GM12878 (cell line): ENCODE measurements around the gene RTN4RL1. TPM values are rescaled to one million over a fixed set of nuclear protein-coding genes. Genes with fewer than 3 reads are reported as not detected.

Source experiments
- ATAC-seq: fragments of 200-7000 bp; cut with Tn5 transposase; 3 replicates; pipeline ENCODE4 v1.9.1; 2020; ENCODE audit warnings: mild to moderate bottlenecking, moderate library complexity
- BruUV-seq: library from RNA; stranded (reverse); fragments of 400-500 nt; replicated peaks from 2 replicates; lab custom pipeline; 2021; lab: Mats Ljungman, UMichigan
- CTCF ChIA-PET: fragments of 300-600 bp; sonication (Branson Sonifier 250); formaldehyde crosslinking; extraction: SDS; loops from one replicate; lab custom pipeline; 2021; ENCODE audit warnings: inconsistent platforms; lab: Yijun Ruan, JAX
- POLR2A ChIA-PET: fragments of 350-600 bp; formaldehyde crosslinking; extraction: SDS; loops from one replicate; lab custom pipeline; 2021; ENCODE audit warnings: inconsistent platforms; lab: Charles Lee
- RAD21 ChIA-PET: fragments of 300-600 bp; sonication (Branson Sonifier 250); formaldehyde crosslinking; loops from one replicate; lab custom pipeline; 2023; ENCODE audit warnings: antibody characterized with exemption; ENCODE audit not compliant: unreplicated experiment; lab: Charles Lee
- SMC1A ChIA-PET: fragments of 300-600 bp; sonication (Branson Sonifier 250); formaldehyde crosslinking; loops from one replicate; lab custom pipeline; 2023; ENCODE audit not compliant: unreplicated experiment, uncharacterized antibody; lab: Charles Lee
- DNase-seq: peaks from one replicate; pipeline ENCODE4 v3.0.0-alpha.2; 2011; ENCODE audit warnings: low read depth, low spot score
- FAIRE-seq: peaks from 3 replicates; lab custom pipeline; 2011; peaks lifted over from hg19 to GRCh38; lab: Jason Lieb, UNC
- H2AFZ ChIP-seq: 2 replicates; pipeline ENCODE4 v1.6.0; 2011; ENCODE audit warnings: low read depth, low read length, control low read depth; ENCODE audit not compliant: control insufficient read depth
- H3K27ac ChIP-seq: 2 replicates; pipeline ENCODE4 v1.5.1; 2011; ENCODE audit warnings: control low read depth; ENCODE audit not compliant: control insufficient read depth, insufficient read depth
- H3K27me3 ChIP-seq, 2 experiments: replicated peaks in 1 of 2; 2 replicates each; pipeline versions ENCODE4 v1.6.0 to v1.6.1; 2011; ENCODE audit warnings: low read length in 1 of 2; ENCODE audit not compliant: control insufficient read depth in 2 of 2, insufficient read depth in 2 of 2
- H3K36me3 ChIP-seq, 2 experiments: 2 replicates each; pipeline ENCODE4 v1.5.1; 2011; ENCODE audit warnings: low read length in 1 of 2; ENCODE audit not compliant: control insufficient read depth in 2 of 2, insufficient read depth in 2 of 2
- H3K4me1 ChIP-seq: 2 replicates; pipeline ENCODE4 v1.6.1; 2011; ENCODE audit warnings: mild to moderate bottlenecking, low read length, moderate library complexity, mixed read lengths; ENCODE audit not compliant: control insufficient read depth, insufficient read depth
- H3K4me2 ChIP-seq: 2 replicates; pipeline ENCODE4 v1.6.0; 2011; ENCODE audit warnings: control low read depth; ENCODE audit not compliant: control insufficient read depth, insufficient read depth
- H3K4me3 ChIP-seq: fragments of 200-600 bp; sonication (generic); 2 replicates; pipeline ENCODE4 v1.5.1; 2016
- H3K79me2 ChIP-seq: 2 replicates; pipeline ENCODE4 v1.6.0; 2011; ENCODE audit warnings: low read length; ENCODE audit not compliant: control insufficient read depth, insufficient read depth
- H3K9ac ChIP-seq: 2 replicates; pipeline ENCODE4 v1.8.0; 2011; ENCODE audit warnings: low read length, control low read depth, mixed read lengths; ENCODE audit not compliant: control insufficient read depth, insufficient read depth
- H3K9me3 ChIP-seq: replicated peaks from 3 replicates; pipeline ENCODE4 v1.5.1; 2011; ENCODE audit warnings: mild to moderate bottlenecking, low read length; ENCODE audit not compliant: control insufficient read depth, insufficient read depth
- H4K20me1 ChIP-seq: 2 replicates; pipeline ENCODE4 v1.6.0; 2011; ENCODE audit not compliant: control insufficient read depth, insufficient read depth
- BMI1 ChIP-seq: fragments of 450-650 bp; IDR thresholded peaks from 2 replicates; pipeline ENCODE4 v1.6.1; 2016; ENCODE audit warnings: mild to moderate bottlenecking, moderate library complexity, borderline replicate concordance
- LARP7 ChIP-seq: fragments of 450-650 bp; IDR thresholded peaks from 2 replicates; pipeline ENCODE4 v1.6.1; 2017; ENCODE audit warnings: mild to moderate bottlenecking
- SMARCA5 ChIP-seq: fragments of 450-650 bp; IDR thresholded peaks from 2 replicates; pipeline ENCODE4 v1.6.1; 2017; ENCODE audit warnings: mild to moderate bottlenecking
- SUZ12 ChIP-seq: fragments of 200-600 bp; sonication (generic); IDR thresholded peaks from one replicate; pipeline ENCODE4 v1.6.1; 2018; ENCODE audit warnings: antibody characterized with exemption, mild to moderate bottlenecking; ENCODE audit not compliant: unreplicated experiment
- WGBS: methylation state at CpG from one replicate; pipeline ENCODE4 v1.1.6; 2016; ENCODE audit warnings: low lambda C conversion rate; ENCODE audit not compliant: insufficient replicate concordance, insufficient coverage; ENCODE audit errors: missing lambda C conversion rate; 5-methylcytosine and 5-hydroxymethylcytosine counted together
- in situ Hi-C: fragments of 300-500 bp; cut with MboI; formaldehyde crosslinking; loops from 9 replicates; pipeline ENCODE4 v1.14.3; 2018; ENCODE audit warnings: mixed read lengths
- intact Hi-C: fragments of 100-400 bp; cut with micrococcal nuclease; formaldehyde crosslinking; loops from one replicate; pipeline ENCODE4 v1.14.2; 2022; ENCODE audit not compliant: unreplicated experiment
- polyA plus RNA-seq, 11 experiments: library from polyadenylated mRNA; depleted of rRNA in 4 of 11; unstranded in 6 of 11; stranded (reverse) in 5 of 11; fragments of >200 nt; fragmentation: Nextera tagmentation in 4 of 11; fragmentation: Illumina TruSeq in 1 of 11; extraction: Ambion mirVana in 4 of 11; extraction: Trizol in 1 of 11; gene quantifications; 1 replicate in 1 of 11; 2 replicates in 10 of 11; pipeline versions ENCODE4 v1.2.1 to v1.2.3, GENCODE V29; 2011 to 2016; ENCODE audit warnings: inconsistent platforms in 2 of 11, missing spikeins in 2 of 11, low read depth in 1 of 11
- total RNA-seq, 4 experiments: library from RNA; depleted of rRNA in 3 of 4; stranded (reverse); fragments of >200 nt in 3 of 4; fragmentation: Illumina TruSeq in 1 of 4; extraction: Trizol in 1 of 4; gene quantifications; 2 replicates each; pipeline versions ENCODE4 v1.2.1 to v1.2.3, GENCODE V29; 2013 to 2021
- TF ChIP-seq, protein P1 (sequence below): fragments of 450-650 bp; IDR thresholded peaks from 2 replicates; pipeline ENCODE4 v1.6.1; 2017; ENCODE audit warnings: mild to moderate bottlenecking, moderate library complexity

RTN4RL1 gene
- total and polyA plus RNA-seq, 10 of the 15 experiments (the other 5 are each of a cell fraction or from before 2014, with no cell fraction given): 0.08 to 0.11 (median 0.10) TPM; not detected in 7

DNA sequence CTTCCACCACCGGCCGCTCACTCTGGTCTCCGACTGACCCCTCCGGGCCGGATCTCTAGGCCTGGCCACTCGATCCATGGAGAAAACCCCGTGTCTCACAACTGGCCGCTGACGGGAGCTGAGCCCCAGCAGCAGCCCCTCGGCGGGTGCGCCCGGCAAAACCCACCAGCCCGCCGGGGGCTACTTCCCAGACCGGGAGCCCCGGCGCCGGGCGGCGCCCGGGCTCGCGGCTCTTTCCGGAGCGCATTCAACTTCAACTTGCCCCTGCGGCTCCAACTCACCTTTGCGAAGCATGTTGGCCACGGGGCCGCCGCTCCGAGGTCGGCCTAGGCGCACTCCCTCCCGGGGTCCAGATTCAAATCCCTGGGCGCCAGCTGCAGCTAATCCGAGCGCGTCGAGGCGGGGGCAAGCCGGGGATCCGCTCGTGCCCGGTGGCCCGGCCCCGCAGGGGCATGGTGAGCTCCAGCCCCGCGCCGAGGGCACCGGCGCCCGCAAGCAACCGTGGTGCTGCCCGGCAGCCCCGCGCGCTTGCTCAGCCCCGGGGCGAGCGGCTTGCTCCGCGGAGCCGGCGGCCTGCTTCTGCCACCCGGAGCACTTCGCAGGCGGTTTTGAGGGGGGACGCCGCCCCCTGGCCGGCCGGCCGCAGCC lies 438 bp downstream of the RTN4RL1 start:
- no TSS peak for BruUV-seq
- SMC1A ChIA-PET: no interaction called here
- no peaks in the 10 kb centered on the region for H3K9me3 ChIP-seq

More for the DNA sequence above, 438 bp downstream of the RTN4RL1 start:
- Histone ChIP-seq H3K4me3 (peak overlapping the region; percentile 74; the same call in 1 of the 2 replicates), H3K27me3 (peaks cover 18 to 25% of the 10 kb centered on the region in 2 experiments), H3K79me2 (no peaks in the 10 kb centered on the region), H3K4me1 (peaks cover 4% of the 10 kb centered on the region), H3K27ac (no peak overlapping the region), H2AFZ (no peak overlapping the region), H4K20me1 (no peaks in the 10 kb centered on the region), H3K36me3 (no peaks in the 10 kb centered on the region), H3K9ac (no peak overlapping the region), H3K4me2 (peak overlapping the region; percentile 77; the same call in 1 of the 2 replicates)
- intact Hi-C loops (no loop called here), in situ Hi-C loops (loop anchor here (25.0 kb wide), 1 partner anchor 112 kb away; no protein-coding TSS in a partner anchor)
- DNase-seq: no peak
- WGBS: 9% methylated on average over 73 of the region's 73 CpGs
- RAD21 ChIA-PET: no interaction called here
- TF ChIP-seq LARP7 (0 out of 2 replicates have a peak, but pooled peaks have one; percentile 20), BMI1 (no peak), SUZ12 (peak; percentile 96), SMARCA5 (no peak)
- TF ChIP-seq, protein P1, sequence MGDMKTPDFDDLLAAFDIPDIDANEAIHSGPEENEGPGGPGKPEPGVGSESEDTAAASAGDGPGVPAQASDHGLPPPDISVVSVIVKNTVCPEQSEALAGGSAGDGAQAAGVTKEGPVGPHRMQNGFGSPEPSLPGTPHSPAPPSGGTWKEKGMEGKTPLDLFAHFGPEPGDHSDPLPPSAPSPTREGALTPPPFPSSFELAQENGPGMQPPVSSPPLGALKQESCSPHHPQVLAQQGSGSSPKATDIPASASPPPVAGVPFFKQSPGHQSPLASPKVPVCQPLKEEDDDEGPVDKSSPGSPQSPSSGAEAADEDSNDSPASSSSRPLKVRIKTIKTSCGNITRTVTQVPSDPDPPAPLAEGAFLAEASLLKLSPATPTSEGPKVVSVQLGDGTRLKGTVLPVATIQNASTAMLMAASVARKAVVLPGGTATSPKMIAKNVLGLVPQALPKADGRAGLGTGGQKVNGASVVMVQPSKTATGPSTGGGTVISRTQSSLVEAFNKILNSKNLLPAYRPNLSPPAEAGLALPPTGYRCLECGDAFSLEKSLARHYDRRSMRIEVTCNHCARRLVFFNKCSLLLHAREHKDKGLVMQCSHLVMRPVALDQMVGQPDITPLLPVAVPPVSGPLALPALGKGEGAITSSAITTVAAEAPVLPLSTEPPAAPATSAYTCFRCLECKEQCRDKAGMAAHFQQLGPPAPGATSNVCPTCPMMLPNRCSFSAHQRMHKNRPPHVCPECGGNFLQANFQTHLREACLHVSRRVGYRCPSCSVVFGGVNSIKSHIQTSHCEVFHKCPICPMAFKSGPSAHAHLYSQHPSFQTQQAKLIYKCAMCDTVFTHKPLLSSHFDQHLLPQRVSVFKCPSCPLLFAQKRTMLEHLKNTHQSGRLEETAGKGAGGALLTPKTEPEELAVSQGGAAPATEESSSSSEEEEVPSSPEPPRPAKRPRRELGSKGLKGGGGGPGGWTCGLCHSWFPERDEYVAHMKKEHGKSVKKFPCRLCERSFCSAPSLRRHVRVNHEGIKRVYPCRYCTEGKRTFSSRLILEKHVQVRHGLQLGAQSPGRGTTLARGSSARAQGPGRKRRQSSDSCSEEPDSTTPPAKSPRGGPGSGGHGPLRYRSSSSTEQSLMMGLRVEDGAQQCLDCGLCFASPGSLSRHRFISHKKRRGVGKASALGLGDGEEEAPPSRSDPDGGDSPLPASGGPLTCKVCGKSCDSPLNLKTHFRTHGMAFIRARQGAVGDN: no peak
- CTCF ChIA-PET: interaction anchor here (1.0 kb wide), 1 partner anchor 304 kb away, joined by 4 read pairs; no protein-coding TSS in a partner anchor
- POLR2A ChIA-PET: no interaction called here
- FAIRE-seq: no peak
- no peak for ATAC-seq
